ENCODE data around the gene OLR1.

- TF ChIP-seq CTCF (IDR thresholded peaks at IDR 0.05) (no peak), POLR2A (IDR thresholded peaks at IDR 0.05) (no peak)
Measured at GRCh38 chr12:10155966-10156365, 16.0 kb downstream of the OLR1 start.

Measured in esophagus squamous epithelium (tissue), 4 donors.